B cell (primary cell): ENCODE measurements around the gene AFG1L.

ENCODE experiments used
- EZH2 ChIP-seq: IDR thresholded peaks from 2 replicates; pipeline ENCODE4 v1.6.1; 2012; ENCODE audit warnings: borderline replicate concordance, low read depth, mild to moderate bottlenecking, moderate library complexity, low read length; ENCODE audit not compliant: insufficient read depth, poor library complexity, severe bottlenecking
- TF ChIP-seq, protein P1 (sequence below): fragments of 200-600 bp; IDR thresholded peaks from one replicate; pipeline ENCODE4 v1.8.0; 2022; ENCODE audit warnings: antibody characterized with exemption, mild to moderate bottlenecking

DNA sequence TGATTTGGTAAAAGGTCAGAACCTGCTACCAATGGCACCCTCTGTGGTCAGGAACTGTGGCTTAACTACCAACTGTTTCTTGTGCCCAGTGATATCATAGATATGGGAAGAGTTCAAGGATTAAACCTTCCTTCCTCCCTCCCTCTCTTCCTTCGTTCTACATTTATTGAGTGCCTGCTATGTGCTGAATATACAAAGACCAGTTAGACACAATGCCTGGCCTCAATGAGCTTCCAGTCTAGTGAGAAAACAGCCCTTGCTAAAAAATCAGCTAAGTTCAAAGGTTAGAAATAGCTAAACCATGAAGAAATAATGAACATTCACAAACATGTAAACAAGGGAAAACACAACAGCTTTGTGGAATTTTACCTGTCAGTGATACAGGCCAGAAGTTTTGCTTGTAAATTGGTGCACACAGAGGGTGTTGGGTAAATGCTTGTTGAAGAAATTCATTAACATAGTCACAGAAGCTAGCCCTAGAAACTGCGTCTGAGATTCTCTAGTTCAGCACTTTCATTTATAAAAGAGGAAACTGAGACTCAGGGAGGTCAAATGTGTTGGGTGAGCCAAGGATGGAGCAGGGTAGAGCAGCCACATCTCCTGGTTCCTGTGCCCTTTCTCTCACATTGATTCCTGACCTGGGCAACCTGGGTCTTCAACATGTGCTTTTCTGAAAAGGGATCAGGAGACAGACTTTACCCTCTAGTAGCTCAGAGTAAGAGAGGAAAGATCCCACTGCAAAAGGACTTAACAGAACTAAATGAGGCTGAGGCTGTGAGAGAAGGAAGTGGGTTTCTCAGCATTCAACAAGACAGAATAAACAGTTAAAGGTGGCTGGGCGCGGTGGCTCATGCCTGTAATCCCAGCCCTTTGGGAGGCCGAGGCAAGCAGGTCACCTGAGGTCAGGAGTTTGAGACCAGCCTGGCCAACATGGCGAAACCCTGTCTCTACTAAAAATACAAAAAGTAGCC is 251.5 kb downstream of the AFG1L start:
- TF ChIP-seq EZH2: no peak
- TF ChIP-seq, protein P1, sequence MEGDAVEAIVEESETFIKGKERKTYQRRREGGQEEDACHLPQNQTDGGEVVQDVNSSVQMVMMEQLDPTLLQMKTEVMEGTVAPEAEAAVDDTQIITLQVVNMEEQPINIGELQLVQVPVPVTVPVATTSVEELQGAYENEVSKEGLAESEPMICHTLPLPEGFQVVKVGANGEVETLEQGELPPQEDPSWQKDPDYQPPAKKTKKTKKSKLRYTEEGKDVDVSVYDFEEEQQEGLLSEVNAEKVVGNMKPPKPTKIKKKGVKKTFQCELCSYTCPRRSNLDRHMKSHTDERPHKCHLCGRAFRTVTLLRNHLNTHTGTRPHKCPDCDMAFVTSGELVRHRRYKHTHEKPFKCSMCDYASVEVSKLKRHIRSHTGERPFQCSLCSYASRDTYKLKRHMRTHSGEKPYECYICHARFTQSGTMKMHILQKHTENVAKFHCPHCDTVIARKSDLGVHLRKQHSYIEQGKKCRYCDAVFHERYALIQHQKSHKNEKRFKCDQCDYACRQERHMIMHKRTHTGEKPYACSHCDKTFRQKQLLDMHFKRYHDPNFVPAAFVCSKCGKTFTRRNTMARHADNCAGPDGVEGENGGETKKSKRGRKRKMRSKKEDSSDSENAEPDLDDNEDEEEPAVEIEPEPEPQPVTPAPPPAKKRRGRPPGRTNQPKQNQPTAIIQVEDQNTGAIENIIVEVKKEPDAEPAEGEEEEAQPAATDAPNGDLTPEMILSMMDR: no peak
